Measurements from ENCODE around the gene MYOG. TPM values are rescaled to one million over a fixed set of nuclear protein-coding genes. Genes with fewer than 3 reads are reported as not detected.

MYOG gene
- total RNA-seq, 2 experiments from 2014 or later: not detected

- DNase-seq: no peak
- Mint-ChIP-seq H3K36me3 (ENCODE audit: low read depth) (no peaks in the 10 kb centered on the region), H3K27me3 (peaks cover 31% of the 10 kb centered on the region), H3K4me1 (peaks cover 2% of the 10 kb centered on the region), H3K27ac (no peak overlapping the region), H3K9me3 (ENCODE audit: low read depth) (no peaks in the 10 kb centered on the region), H3K4me3 (no peak overlapping the region)
- ChIA-PET CTCF (interaction anchor here (0.7 kb wide), 1 partner anchor 103 kb away, joined by 3 read pairs; no protein-coding TSS in a partner anchor), POLR2A (no interaction called here)
- no peak for ATAC-seq
- intact Hi-C loops (cut with DNase I, micrococcal nuclease): no loop called here
These were observed 27.5 kb upstream of the MYOG start for GRCh38 chr1:203113308-203113707.

GRCh38 chr1:203112475-203112874 is 26.7 kb upstream of the MYOG start:
- no peaks in the 10 kb centered on the region for H3K9me3 Mint-ChIP-seq (ENCODE audit: low read depth)
- no peak for DNase-seq
- no peak overlapping the region for H3K27ac Mint-ChIP-seq
- H3K4me3 Mint-ChIP-seq: no peak overlapping the region
- CTCF ChIA-PET: no interaction called here
- POLR2A ChIA-PET: no interaction called here
- no peaks in the 10 kb centered on the region for H3K4me1 Mint-ChIP-seq
- H3K27me3 Mint-ChIP-seq: peaks cover 31% of the 10 kb centered on the region
- ATAC-seq: no peak
- intact Hi-C loops (cut with DNase I, micrococcal nuclease): no loop called here
- H3K36me3 Mint-ChIP-seq (ENCODE audit: low read depth): no peaks in the 10 kb centered on the region

GRCh38 chr1:203104789-203105390 is 19.1 kb upstream of the MYOG start:
- H3K9me3 Mint-ChIP-seq (ENCODE audit: low read depth): peaks cover 7% of the 10 kb centered on the region
- DNase-seq: no peak
- no peak for ATAC-seq
- CTCF ChIA-PET: no interaction called here
- H3K36me3 Mint-ChIP-seq (ENCODE audit: low read depth): no peaks in the 10 kb centered on the region
- POLR2A ChIA-PET: no interaction called here
- no peaks in the 10 kb centered on the region for H3K4me1 Mint-ChIP-seq
- no peak overlapping the region for H3K27ac Mint-ChIP-seq
- intact Hi-C loops (cut with DNase I, micrococcal nuclease): no loop called here
- peaks cover 41% of the 10 kb centered on the region for H3K27me3 Mint-ChIP-seq
- H3K4me3 Mint-ChIP-seq: no peak overlapping the region

DNA sequence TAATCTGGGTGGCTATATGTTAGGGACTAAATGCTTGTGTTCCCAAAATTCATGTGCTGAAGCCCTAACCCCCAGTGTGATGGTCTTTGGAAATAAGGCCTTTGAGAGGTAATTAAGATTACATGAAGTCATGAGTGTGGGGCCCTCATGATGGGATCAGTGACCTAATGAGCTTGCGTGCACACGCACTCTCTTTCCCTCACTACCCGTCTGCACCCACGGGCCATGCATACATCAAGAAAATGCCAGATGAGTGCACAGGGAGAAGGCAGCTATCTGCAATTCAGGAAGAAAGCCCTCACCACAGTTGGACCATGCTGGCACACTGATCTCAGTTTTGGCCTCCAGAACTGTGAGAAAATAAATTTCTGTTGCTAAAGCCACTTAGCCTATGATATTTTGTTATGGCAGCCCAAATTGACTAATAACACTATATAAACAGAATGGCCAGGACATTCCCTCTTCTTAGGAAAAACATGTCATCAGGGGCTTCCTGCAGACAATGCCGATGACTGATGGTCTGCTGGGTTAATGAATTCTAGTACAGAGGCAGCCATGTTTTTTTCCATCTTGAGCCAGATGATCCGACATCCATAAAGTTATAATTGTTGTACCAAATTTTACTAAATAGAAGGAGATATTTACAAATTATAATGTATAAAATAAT is 18.1 kb upstream of the MYOG start:
- intact Hi-C loops (cut with DNase I, micrococcal nuclease): no loop called here
- peaks cover 7% of the 10 kb centered on the region for H3K9me3 Mint-ChIP-seq (ENCODE audit: low read depth)
- H3K36me3 Mint-ChIP-seq (ENCODE audit: low read depth): no peaks in the 10 kb centered on the region
- no peak overlapping the region for H3K27ac Mint-ChIP-seq
- no peak overlapping the region for H3K4me3 Mint-ChIP-seq
- ChIA-PET CTCF (interaction anchor here (1.0 kb wide), 2 partner anchors 14 to 111 kb away, joined by 3 read pairs; no protein-coding TSS in a partner anchor), POLR2A (no interaction called here)
- ATAC-seq (no peak), DNase-seq (no peak)
- no peaks in the 10 kb centered on the region for H3K4me1 Mint-ChIP-seq
- peaks cover 34% of the 10 kb centered on the region for H3K27me3 Mint-ChIP-seq

- Mint-ChIP-seq H3K4me3 (no peak overlapping the region), H3K4me1 (no peaks in the 10 kb centered on the region), H3K27ac (no peak overlapping the region), H3K36me3 (ENCODE audit: low read depth) (no peaks in the 10 kb centered on the region), H3K9me3 (ENCODE audit: low read depth) (peaks cover 7% of the 10 kb centered on the region), H3K27me3 (peaks cover 28% of the 10 kb centered on the region)
- DNase-seq (no peak), ATAC-seq (no peak)
- CTCF ChIA-PET: interaction anchor here (1.0 kb wide), 2 partner anchors 14 to 112 kb away, joined by 3 read pairs; no protein-coding TSS in a partner anchor
- POLR2A ChIA-PET: no interaction called here
- intact Hi-C loops (cut with DNase I, micrococcal nuclease): no loop called here
These were observed 17.4 kb upstream of the MYOG start for GRCh38 chr1:203103216-203103615.

- ChIA-PET CTCF (interaction anchor here (1.1 kb wide), 1 partner anchor 63 kb away, joined by 4 read pairs; no protein-coding TSS in a partner anchor), POLR2A (interaction anchor here (0.9 kb wide), 1 partner anchor 16 kb away, joined by 4 read pairs; no protein-coding TSS in a partner anchor)
- Mint-ChIP-seq H3K27me3 (peaks cover 17% of the 10 kb centered on the region), H3K9me3 (ENCODE audit: low read depth) (peaks cover 7% of the 10 kb centered on the region), H3K36me3 (ENCODE audit: low read depth) (no peaks in the 10 kb centered on the region), H3K27ac (no peak overlapping the region), H3K4me1 (no peaks in the 10 kb centered on the region), H3K4me3 (no peak overlapping the region)
- DNase-seq (no peak), ATAC-seq (no peak)
- intact Hi-C loops (cut with DNase I, micrococcal nuclease): no loop called here
These were observed 16.2 kb upstream of the MYOG start for GRCh38 chr1:203101813-203102634.

DNA sequence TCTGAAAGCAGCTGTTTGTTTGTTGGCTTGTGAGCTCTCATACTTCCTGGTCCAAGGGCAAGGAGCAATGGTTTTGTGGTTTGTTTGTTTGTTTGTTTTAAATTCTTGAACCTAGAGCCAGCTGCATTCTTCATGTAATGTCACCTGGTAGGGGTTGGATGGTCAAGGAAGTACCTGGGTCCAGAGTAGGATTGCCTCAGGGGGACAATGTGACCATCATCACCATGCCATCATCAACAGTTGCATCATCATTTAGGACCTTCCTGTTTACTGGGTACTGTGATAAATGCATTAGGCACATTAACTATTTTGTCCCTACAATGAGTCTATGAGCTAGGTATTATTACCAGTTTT is 14.7 kb upstream of the MYOG start:
- CTCF ChIA-PET: interaction anchor here (1.2 kb wide), 1 partner anchor 11 kb away, joined by 3 read pairs; no protein-coding TSS in a partner anchor
- no peaks in the 10 kb centered on the region for H3K36me3 Mint-ChIP-seq (ENCODE audit: low read depth)
- POLR2A ChIA-PET: no interaction called here
- H3K9me3 Mint-ChIP-seq (ENCODE audit: low read depth): peaks cover 9% of the 10 kb centered on the region
- H3K4me3 Mint-ChIP-seq: no peak overlapping the region
- no peak for ATAC-seq
- no peak for DNase-seq
- H3K27me3 Mint-ChIP-seq: peaks cover 15% of the 10 kb centered on the region
- intact Hi-C loops (cut with DNase I, micrococcal nuclease): no loop called here
- no peak overlapping the region for H3K27ac Mint-ChIP-seq
- H3K4me1 Mint-ChIP-seq: no peaks in the 10 kb centered on the region

DNA sequence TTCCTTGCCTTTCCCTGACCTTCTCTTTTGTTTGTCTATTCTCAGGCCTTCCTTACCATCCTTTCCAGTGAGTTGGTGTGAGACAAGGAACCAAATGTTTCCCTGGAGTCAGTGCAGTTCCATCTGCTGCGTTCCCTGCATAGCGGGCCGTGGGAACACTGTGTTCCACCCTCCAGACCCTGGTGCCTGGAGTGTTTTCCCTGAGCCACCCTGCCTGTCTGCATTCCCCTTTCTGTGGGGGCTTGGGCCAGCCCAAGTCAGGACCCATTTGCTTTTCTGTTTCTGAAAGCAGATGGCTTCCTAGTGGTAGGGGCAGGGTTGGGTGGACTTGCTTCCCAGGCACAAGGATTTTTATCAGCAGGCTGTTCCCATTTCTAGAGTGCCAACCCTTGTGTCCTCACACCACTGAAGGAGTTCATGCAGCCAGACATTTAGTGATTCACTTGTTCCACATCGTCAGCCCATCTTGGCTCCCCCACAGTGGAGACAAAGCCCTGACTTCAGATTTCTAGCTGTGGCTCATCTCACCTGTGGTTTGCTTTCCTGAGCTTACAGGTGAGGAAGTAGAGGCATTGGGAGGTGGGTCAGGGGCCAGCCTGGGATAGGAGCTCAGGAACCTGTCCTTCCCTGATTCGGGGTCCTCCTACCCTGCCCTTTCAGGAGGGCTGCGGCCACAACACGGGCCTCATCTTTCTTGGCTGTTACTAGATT is 14.1 kb upstream of the MYOG start:
- no peak for ATAC-seq
- Mint-ChIP-seq H3K4me3 (no peak overlapping the region), H3K36me3 (ENCODE audit: low read depth) (no peaks in the 10 kb centered on the region), H3K27ac (no peak overlapping the region), H3K9me3 (ENCODE audit: low read depth) (peaks cover 10% of the 10 kb centered on the region), H3K4me1 (no peaks in the 10 kb centered on the region), H3K27me3 (peaks cover 14% of the 10 kb centered on the region)
- CTCF ChIA-PET: interaction anchor here (0.8 to 1.2 kb wide), 2 partner anchors 11 to 26 kb away, joined by 3 read pairs; no protein-coding TSS in a partner anchor
- DNase-seq: no peak
- intact Hi-C loops (cut with DNase I, micrococcal nuclease): no loop called here
- POLR2A ChIA-PET: no interaction called here

- CTCF ChIA-PET: interaction anchor here (0.8 to 1.4 kb wide), 3 partner anchors 14 to 770 kb away, joined by 3 read pairs; no protein-coding TSS in a partner anchor
- POLR2A ChIA-PET: no interaction called here
- ATAC-seq: no peak
- peaks cover 14% of the 10 kb centered on the region for H3K27me3 Mint-ChIP-seq
- no peaks in the 10 kb centered on the region for H3K36me3 Mint-ChIP-seq (ENCODE audit: low read depth)
- intact Hi-C loops (cut with DNase I, micrococcal nuclease): no loop called here
- H3K27ac Mint-ChIP-seq: no peak overlapping the region
- H3K4me3 Mint-ChIP-seq: no peak overlapping the region
- no peaks in the 10 kb centered on the region for H3K4me1 Mint-ChIP-seq
- no peak for DNase-seq
- H3K9me3 Mint-ChIP-seq (ENCODE audit: low read depth): peaks cover 17% of the 10 kb centered on the region
These were observed 13.2 kb upstream of the MYOG start for GRCh38 chr1:203098914-203099520.

DNA sequence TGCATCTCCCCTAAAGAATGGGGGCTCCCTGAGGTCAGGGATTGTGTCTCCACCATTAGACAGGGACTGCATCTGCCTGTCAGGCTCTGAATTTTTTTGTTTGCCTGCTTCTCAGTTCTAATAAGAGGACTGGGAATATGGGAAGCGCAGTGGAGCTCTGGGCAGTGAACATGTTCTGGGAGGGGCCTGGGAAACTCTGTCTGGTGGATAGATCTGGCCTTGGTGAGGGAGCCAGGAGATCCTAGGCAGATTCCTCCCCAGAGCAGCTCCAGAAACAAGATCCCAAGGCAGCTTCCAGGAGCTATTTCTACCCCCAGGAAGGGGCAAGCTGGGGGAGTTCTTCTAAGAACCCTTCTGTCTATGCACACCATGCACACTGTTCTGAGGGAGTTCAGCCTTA is 12.6 kb upstream of the MYOG start:
- ChIA-PET CTCF (interaction anchor here (0.7 to 1.4 kb wide), 3 partner anchors 13 to 769 kb away, joined by 3 read pairs; no protein-coding TSS in a partner anchor), POLR2A (no interaction called here)
- Mint-ChIP-seq H3K27ac (no peak overlapping the region), H3K36me3 (ENCODE audit: low read depth) (no peaks in the 10 kb centered on the region), H3K27me3 (peaks cover 14% of the 10 kb centered on the region), H3K9me3 (ENCODE audit: low read depth) (peaks cover 17% of the 10 kb centered on the region), H3K4me1 (no peaks in the 10 kb centered on the region), H3K4me3 (no peak overlapping the region)
- ATAC-seq: no peak
- intact Hi-C loops (cut with DNase I, micrococcal nuclease): no loop called here
- DNase-seq: no peak

DNA sequence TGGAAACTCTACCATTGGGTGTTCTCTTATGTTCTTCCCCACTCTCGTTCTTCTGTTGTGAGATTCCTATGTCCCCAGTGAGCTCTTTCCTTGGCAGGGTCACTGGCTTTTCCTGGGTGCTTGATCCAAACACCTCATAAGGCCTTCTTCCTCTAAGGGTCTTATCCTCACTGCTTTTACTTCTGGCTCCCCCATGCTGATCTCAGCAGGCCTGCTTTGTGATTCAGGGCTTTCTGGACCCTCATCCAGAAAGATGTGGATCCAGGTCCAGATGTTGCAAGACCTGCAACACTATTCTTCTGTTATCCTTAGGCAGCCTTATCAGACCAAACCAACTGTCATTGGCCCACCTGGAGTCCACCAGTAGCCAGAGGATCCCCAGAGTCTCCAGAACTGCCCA is 11.2 kb upstream of the MYOG start:
- intact Hi-C loops (cut with DNase I, micrococcal nuclease): no loop called here
- no peak for DNase-seq
- H3K27me3 Mint-ChIP-seq: peaks cover 15% of the 10 kb centered on the region

More for the DNA sequence above, 11.2 kb upstream of the MYOG start:
- Mint-ChIP-seq H3K4me3 (no peak overlapping the region), H3K27ac (no peak overlapping the region), H3K36me3 (ENCODE audit: low read depth) (no peaks in the 10 kb centered on the region), H3K4me1 (no peaks in the 10 kb centered on the region), H3K9me3 (ENCODE audit: low read depth) (peaks cover 17% of the 10 kb centered on the region)
- ATAC-seq: no peak
- ChIA-PET CTCF (interaction anchor here (1.0 kb wide), 1 partner anchor 10 kb away, joined by 3 read pairs; no protein-coding TSS in a partner anchor), POLR2A (no interaction called here)

Data from activated CD4-positive, alpha-beta T cell treated with anti-CD3 and anti-CD28 coated beads for 36 hours (primary cell).